Measurements from ENCODE around the gene OR2T33.
"Not testable (repeated sequence)": the region's sequence is repeated elsewhere in the genome, so short reads cannot be mapped to it uniquely, and the experiment has no call there.

The OR2T33 gene, protein sequence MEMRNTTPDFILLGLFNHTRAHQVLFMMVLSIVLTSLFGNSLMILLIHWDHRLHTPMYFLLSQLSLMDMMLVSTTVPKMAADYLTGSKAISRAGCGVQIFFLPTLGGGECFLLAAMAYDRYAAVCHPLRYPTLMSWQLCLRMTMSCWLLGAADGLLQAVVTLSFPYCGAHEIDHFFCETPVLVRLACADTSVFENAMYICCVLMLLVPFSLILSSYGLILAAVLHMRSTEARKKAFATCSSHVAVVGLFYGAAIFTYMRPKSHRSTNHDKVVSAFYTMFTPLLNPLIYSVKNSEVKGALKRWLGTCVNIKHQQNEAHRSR

DNA sequence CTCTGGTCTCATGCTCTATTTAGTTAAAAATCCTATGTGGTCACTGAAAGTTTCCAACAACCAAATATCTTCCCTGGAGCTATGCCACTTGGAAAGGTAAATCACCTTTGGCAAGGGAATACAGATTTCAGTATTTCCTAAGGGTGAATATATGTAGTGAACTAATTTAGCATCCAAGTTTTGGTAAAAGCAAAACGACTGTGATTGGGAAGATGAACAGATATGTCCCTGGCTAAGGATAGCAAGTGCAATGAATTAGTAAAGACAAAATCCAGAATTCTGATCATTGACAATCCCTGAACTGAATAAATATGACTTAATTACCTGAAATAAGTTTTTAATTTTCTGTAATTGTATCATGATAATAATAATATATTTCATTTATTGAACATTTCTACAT is at the start of gene OR2T33:
Gene OR2T33, minus strand, starts transcription at position 101 of the 400 bp plus-strand sequence. CDS start 4,162 bp downstream, outside the sequence.
- H3K4me3 ChIP-seq (ENCODE audit: severe bottlenecking), result no peak within 1 kb of the TSS
- DNase-seq (ENCODE audit: low spot score) (no peak), ATAC-seq (ENCODE audit: low read depth) (no peak)
- no peaks in the 10 kb centered on the region for H3K27me3 ChIP-seq (ENCODE audit: insufficient read depth, poor library complexity, severe bottlenecking)
- TF ChIP-seq, protein P1, sequence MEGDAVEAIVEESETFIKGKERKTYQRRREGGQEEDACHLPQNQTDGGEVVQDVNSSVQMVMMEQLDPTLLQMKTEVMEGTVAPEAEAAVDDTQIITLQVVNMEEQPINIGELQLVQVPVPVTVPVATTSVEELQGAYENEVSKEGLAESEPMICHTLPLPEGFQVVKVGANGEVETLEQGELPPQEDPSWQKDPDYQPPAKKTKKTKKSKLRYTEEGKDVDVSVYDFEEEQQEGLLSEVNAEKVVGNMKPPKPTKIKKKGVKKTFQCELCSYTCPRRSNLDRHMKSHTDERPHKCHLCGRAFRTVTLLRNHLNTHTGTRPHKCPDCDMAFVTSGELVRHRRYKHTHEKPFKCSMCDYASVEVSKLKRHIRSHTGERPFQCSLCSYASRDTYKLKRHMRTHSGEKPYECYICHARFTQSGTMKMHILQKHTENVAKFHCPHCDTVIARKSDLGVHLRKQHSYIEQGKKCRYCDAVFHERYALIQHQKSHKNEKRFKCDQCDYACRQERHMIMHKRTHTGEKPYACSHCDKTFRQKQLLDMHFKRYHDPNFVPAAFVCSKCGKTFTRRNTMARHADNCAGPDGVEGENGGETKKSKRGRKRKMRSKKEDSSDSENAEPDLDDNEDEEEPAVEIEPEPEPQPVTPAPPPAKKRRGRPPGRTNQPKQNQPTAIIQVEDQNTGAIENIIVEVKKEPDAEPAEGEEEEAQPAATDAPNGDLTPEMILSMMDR (IDR thresholded peaks at IDR 0.05; ENCODE audit: poor library complexity, severe bottlenecking), result no peak
- no peaks in the 10 kb centered on the region for H3K9me3 ChIP-seq (ENCODE audit: severe bottlenecking)
- no peaks in the 10 kb centered on the region for H3K4me1 ChIP-seq (ENCODE audit: insufficient read depth, poor library complexity, severe bottlenecking)
- H3K36me3 ChIP-seq (ENCODE audit: low read depth), result no peaks in the 10 kb centered on the region
- no peak within 1 kb of the TSS for H3K27ac ChIP-seq (ENCODE audit: poor library complexity, severe bottlenecking)

- H3K4me3 ChIP-seq (ENCODE audit: severe bottlenecking), result no peak within 1 kb of the TSS
- H3K9me3 ChIP-seq (ENCODE audit: severe bottlenecking), result no peaks in the 10 kb centered on the region
- no peaks in the 10 kb centered on the region for H3K36me3 ChIP-seq (ENCODE audit: low read depth)
- H3K27ac ChIP-seq (ENCODE audit: poor library complexity, severe bottlenecking), result no peak within 1 kb of the TSS
- no peak for DNase-seq (ENCODE audit: low spot score)
- no peaks in the 10 kb centered on the region for H3K4me1 ChIP-seq (ENCODE audit: insufficient read depth, poor library complexity, severe bottlenecking)
- no peaks in the 10 kb centered on the region for H3K27me3 ChIP-seq (ENCODE audit: insufficient read depth, poor library complexity, severe bottlenecking)
- TF ChIP-seq, protein P1 (IDR thresholded peaks at IDR 0.05; ENCODE audit: poor library complexity, severe bottlenecking), result no peak
- no peak for ATAC-seq (ENCODE audit: low read depth)
Observed at GRCh38 chr1:248324468-248324867, 46.7 kb upstream of the OR2T33 start, which contains the start of gene OR2M7. Gene OR2M7 (minus strand): TSS chr1:248324568. CDS start chr1:248324568, 0 bp downstream.

DNA sequence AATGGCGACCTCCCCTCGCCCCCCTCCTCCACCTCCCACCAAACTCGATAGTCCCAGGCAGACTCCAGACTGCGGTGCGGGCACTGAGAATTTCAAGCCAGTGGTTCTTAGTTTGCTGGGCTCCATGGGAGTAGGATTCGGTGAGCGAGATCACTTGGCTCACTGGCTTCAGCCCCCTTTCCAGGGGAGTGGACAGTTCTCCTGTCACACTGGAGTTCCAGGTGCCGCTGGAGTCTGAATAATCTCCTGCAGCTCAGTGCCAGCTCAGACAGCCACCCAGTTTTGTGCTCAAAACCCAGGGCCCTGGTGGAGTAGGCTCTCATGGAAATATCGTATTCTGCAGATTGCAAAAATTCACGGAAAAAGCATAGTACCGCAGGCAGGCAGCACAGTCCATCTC is 39.0 kb upstream of the OR2T33 start:
- ATAC-seq (ENCODE audit: low read depth) (no peak), DNase-seq (ENCODE audit: low spot score) (no peak)
- H3K27ac ChIP-seq (ENCODE audit: poor library complexity, severe bottlenecking), result no peak overlapping the region
- H3K4me3 ChIP-seq (ENCODE audit: severe bottlenecking), result no peak overlapping the region
- no peaks in the 10 kb centered on the region for H3K4me1 ChIP-seq (ENCODE audit: insufficient read depth, poor library complexity, severe bottlenecking)
- no peaks in the 10 kb centered on the region for H3K36me3 ChIP-seq (ENCODE audit: low read depth)
- TF ChIP-seq, protein P1 (IDR thresholded peaks at IDR 0.05; ENCODE audit: poor library complexity, severe bottlenecking), result no peak
- no peaks in the 10 kb centered on the region for H3K9me3 ChIP-seq (ENCODE audit: severe bottlenecking)
- no peaks in the 10 kb centered on the region for H3K27me3 ChIP-seq (ENCODE audit: insufficient read depth, poor library complexity, severe bottlenecking)

DNA sequence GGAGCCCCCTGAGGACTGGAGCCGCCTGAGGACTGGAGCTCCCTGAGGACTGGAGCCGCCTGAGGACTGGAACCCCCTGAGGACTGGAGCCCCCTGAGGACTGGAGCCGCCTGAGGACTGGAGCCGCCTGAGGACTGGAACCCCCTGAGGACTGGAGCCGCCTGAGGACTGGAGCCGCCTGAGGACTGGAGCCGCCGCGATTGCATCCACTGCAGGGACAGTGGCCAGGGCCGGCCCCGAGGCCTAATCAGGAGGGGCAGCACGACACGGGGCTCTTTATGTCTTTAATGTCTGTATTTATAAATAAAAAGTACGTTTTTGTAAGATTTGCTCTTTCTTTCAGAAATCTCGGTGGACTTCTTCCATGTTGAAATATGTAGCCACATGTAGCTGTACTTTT is 29.0 kb upstream of the OR2T33 start:
- H3K9me3 ChIP-seq (ENCODE audit: severe bottlenecking); H3K4me1 ChIP-seq (ENCODE audit: insufficient read depth, poor library complexity, severe bottlenecking); H3K4me3 ChIP-seq (ENCODE audit: severe bottlenecking); ATAC-seq (ENCODE audit: low read depth); H3K27me3 ChIP-seq (ENCODE audit: insufficient read depth, poor library complexity, severe bottlenecking); H3K27ac ChIP-seq (ENCODE audit: poor library complexity, severe bottlenecking); DNase-seq (ENCODE audit: low spot score); H3K36me3 ChIP-seq (ENCODE audit: low read depth): not testable (repeated sequence)

GRCh38 chr1:248306103-248306502 is 28.3 kb upstream of the OR2T33 start:
- Histone ChIP-seq H3K27ac (ENCODE audit: poor library complexity, severe bottlenecking) (no peak overlapping the region), H3K4me3 (ENCODE audit: severe bottlenecking) (no peak overlapping the region), H3K36me3 (ENCODE audit: low read depth) (no peaks in the 10 kb centered on the region), H3K4me1 (ENCODE audit: insufficient read depth, poor library complexity, severe bottlenecking) (no peaks in the 10 kb centered on the region), H3K9me3 (ENCODE audit: severe bottlenecking) (no peaks in the 10 kb centered on the region), H3K27me3 (ENCODE audit: insufficient read depth, poor library complexity, severe bottlenecking) (no peaks in the 10 kb centered on the region)
- ATAC-seq (ENCODE audit: low read depth), result no peak
- DNase-seq (ENCODE audit: low spot score), result no peak
- TF ChIP-seq, protein P1 (IDR thresholded peaks at IDR 0.05; ENCODE audit: poor library complexity, severe bottlenecking), result no peak

DNA sequence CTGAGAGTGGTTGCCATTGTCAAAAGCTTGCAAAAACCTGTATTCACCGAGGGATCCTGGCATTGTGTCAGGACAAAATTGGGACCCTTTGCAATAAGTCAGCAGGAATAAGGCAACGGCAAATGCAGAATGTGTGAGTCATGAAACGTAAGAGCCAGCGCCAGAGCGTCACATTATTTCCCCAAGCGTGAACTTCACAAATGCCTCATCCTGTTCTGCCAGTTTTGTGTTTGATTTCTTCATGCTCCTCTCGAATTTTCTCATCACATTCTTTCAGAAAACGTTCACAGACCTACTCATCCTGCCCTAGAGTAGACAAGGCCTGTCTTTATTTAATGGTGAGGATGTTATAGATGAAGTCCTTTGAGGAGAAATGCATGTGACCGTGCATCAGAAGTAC is 27.9 kb upstream of the OR2T33 start:
- H3K9me3 ChIP-seq (ENCODE audit: severe bottlenecking); H3K27ac ChIP-seq (ENCODE audit: poor library complexity, severe bottlenecking); H3K27me3 ChIP-seq (ENCODE audit: insufficient read depth, poor library complexity, severe bottlenecking); ATAC-seq (ENCODE audit: low read depth); H3K4me1 ChIP-seq (ENCODE audit: insufficient read depth, poor library complexity, severe bottlenecking); H3K4me3 ChIP-seq (ENCODE audit: severe bottlenecking); H3K36me3 ChIP-seq (ENCODE audit: low read depth); DNase-seq (ENCODE audit: low spot score): not testable (repeated sequence)

Measured in RWPE2 (cell line).